OCI-LY3 (cell line): ENCODE results near the gene TRA2A.

ENCODE experiments used
- H2AFZ ChIP-seq: fragments of 200-600, 300-600 bp; shearing (Covaris generic); 2 replicates; pipeline ENCODE4 v1.6.0; 2014; ENCODE audit warnings: antibody characterized with exemption, low read depth, low read length
- H3K27ac ChIP-seq: fragments of 200-600, 300-600 bp; sonication (generic); 2 replicates; pipeline ENCODE4 v1.5.1; 2014; ENCODE audit warnings: mild to moderate bottlenecking, low read length, moderate library complexity, mixed read lengths
- H3K27me3 ChIP-seq: fragments of 200-600, 300-600 bp; sonication (generic); 2 replicates; pipeline ENCODE4 v1.6.1; 2014; ENCODE audit warnings: low read depth, low read length, mixed read lengths
- H3K36me3 ChIP-seq: fragments of 200-600, 300-600 bp; sonication (generic); replicated peaks from 2 replicates; pipeline ENCODE3; 2014; ENCODE audit warnings: low read depth, low read length, mixed read lengths
- H3K4me1 ChIP-seq: fragments of 300-600, 200-600 bp; sonication (generic); 2 replicates; pipeline ENCODE4 v1.6.1; 2014; ENCODE audit warnings: low read length, mixed read lengths
- H3K4me2 ChIP-seq: fragments of 200-600, 300-600 bp; sonication (generic); 2 replicates; pipeline ENCODE4 v1.6.1; 2014; ENCODE audit warnings: low read length, mixed read lengths
- H3K4me3 ChIP-seq: fragments of 300-600, 200-600 bp; sonication (generic); 2 replicates; pipeline ENCODE4 v1.5.1; 2014; ENCODE audit warnings: antibody characterized with exemption, mild to moderate bottlenecking, low read length, moderate library complexity
- H3K79me2 ChIP-seq: fragments of 300-600, 200-600 bp; shearing (Covaris generic); 2 replicates; pipeline ENCODE4 v1.6.1; 2014; ENCODE audit warnings: mild to moderate bottlenecking, low read length, mixed read lengths
- H3K9ac ChIP-seq: fragments of 300-600, 200-600 bp; shearing (Covaris generic); 2 replicates; pipeline ENCODE4 v1.6.0; 2014; ENCODE audit warnings: mild to moderate bottlenecking, low read length, moderate library complexity
- H3K9me3 ChIP-seq: fragments of 200-600, 300-600 bp; shearing (Covaris generic); 2 replicates; pipeline ENCODE4 v1.6.1; 2014; ENCODE audit warnings: low read length, mixed read lengths; ENCODE audit not compliant: insufficient read depth
- H4K20me1 ChIP-seq: fragments of 200-600, 300-600 bp; sonication (generic); 2 replicates; pipeline ENCODE4 v1.6.1; 2016; ENCODE audit warnings: low read length, mixed read lengths; ENCODE audit not compliant: insufficient read depth
- EZH2phosphoT487 ChIP-seq: fragments of 200-600 bp; shearing (Covaris generic); IDR thresholded peaks from 2 replicates; pipeline ENCODE4 v1.6.1; 2018; ENCODE audit warnings: antibody characterized with exemption, mixed run types, low read depth
- TF ChIP-seq, protein P1 (sequence below): fragments of 200-600, 300-600 bp; sonication (generic); IDR thresholded peaks from 2 replicates; pipeline ENCODE4 v1.5.1; 2014; ENCODE audit warnings: antibody characterized with exemption, low read length, low read depth

TRA2A gene

DNA sequence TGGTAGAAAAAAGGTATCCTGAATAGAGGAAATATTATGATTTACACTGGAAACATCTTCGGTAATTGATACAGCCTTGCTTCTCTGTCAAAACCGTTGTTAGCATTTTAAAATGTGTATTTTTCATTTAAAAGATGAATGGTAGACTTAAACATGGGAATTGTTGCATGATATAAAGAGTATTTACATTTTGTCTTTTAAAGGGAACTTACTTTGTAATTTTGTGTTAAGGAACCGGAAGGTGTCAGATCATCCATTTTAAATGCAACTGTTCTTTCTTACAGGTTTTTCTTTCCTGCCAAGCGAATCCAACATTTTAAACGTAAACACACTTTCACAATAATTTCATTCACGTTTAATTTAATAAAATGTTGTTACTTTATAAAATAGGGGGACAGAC, 59.7 kb downstream of the TRA2A start:
- peak overlapping the region; percentile 96 for H3K27ac ChIP-seq
- peaks cover 75% of the 10 kb centered on the region for H3K79me2 ChIP-seq
- peaks cover 7% of the 10 kb centered on the region for H4K20me1 ChIP-seq
- no peaks in the 10 kb centered on the region for H3K27me3 ChIP-seq
- H3K4me2 ChIP-seq, result peak overlapping the region; percentile 95
- peaks cover 5% of the 10 kb centered on the region for H3K36me3 ChIP-seq
- peak overlapping the region; percentile 93 for H3K4me3 ChIP-seq
- no peaks in the 10 kb centered on the region for H3K9me3 ChIP-seq
- peak overlapping the region; percentile 99 for H3K9ac ChIP-seq
- peaks cover 20% of the 10 kb centered on the region for H3K4me1 ChIP-seq
- TF ChIP-seq, protein P1, sequence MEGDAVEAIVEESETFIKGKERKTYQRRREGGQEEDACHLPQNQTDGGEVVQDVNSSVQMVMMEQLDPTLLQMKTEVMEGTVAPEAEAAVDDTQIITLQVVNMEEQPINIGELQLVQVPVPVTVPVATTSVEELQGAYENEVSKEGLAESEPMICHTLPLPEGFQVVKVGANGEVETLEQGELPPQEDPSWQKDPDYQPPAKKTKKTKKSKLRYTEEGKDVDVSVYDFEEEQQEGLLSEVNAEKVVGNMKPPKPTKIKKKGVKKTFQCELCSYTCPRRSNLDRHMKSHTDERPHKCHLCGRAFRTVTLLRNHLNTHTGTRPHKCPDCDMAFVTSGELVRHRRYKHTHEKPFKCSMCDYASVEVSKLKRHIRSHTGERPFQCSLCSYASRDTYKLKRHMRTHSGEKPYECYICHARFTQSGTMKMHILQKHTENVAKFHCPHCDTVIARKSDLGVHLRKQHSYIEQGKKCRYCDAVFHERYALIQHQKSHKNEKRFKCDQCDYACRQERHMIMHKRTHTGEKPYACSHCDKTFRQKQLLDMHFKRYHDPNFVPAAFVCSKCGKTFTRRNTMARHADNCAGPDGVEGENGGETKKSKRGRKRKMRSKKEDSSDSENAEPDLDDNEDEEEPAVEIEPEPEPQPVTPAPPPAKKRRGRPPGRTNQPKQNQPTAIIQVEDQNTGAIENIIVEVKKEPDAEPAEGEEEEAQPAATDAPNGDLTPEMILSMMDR, result no peak
- no peak for TF ChIP-seq EZH2phosphoT487
- H2AFZ ChIP-seq, result no peak overlapping the region

DNA sequence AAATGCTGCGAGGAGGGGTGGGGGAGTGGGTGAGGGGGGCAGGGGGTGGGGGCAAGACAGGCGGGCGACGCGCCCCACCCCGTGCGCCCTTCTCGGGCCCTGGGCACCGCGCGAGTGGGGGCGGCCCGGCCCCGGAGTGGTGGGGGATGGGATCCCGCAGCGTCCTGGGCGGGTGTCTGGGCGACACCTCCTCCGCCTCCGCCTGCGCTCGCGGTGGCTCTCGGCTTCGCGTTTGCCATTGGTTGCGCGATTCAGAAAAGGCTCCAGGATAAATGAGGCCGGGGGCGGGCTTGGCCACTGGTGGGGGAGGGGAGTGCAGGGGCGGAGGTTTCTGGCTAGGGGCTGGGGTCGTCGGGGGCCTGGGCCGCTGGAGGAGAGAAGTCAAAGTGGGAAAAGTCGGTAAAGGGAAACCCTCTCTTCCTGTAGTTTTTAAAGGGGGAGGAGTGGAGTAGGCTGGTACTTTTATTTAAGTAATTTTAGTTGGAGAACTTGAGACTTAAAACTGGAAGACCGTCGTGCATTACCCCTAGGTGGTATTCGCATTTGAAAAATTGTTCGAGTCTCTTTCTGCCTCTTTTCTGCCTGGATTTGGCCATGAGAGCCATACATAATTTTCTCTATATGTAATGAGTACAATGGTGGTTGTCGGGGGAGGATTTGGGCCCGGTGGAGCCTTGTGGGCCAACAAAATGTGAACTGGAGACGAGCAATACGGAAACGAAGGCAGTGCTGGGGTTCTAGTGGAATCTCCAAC, 60.5 kb downstream of the TRA2A start:
- peak overlapping the region; percentile 95 for H3K4me2 ChIP-seq
- H3K27ac ChIP-seq, result peak overlapping the region; percentile 96
- peak overlapping the region; percentile 93 for H3K4me3 ChIP-seq
- H3K9me3 ChIP-seq, result no peaks in the 10 kb centered on the region
- peak overlapping the region; percentile 99 for H3K9ac ChIP-seq
- H2AFZ ChIP-seq, result no peak overlapping the region
- no peak for TF ChIP-seq EZH2phosphoT487
- TF ChIP-seq, protein P1, result no peak
- H4K20me1 ChIP-seq, result peaks cover 15% of the 10 kb centered on the region
- peaks cover 78% of the 10 kb centered on the region for H3K79me2 ChIP-seq
- H3K27me3 ChIP-seq, result no peaks in the 10 kb centered on the region
- H3K36me3 ChIP-seq, result peaks cover 5% of the 10 kb centered on the region
- peaks cover 21% of the 10 kb centered on the region for H3K4me1 ChIP-seq

DNA sequence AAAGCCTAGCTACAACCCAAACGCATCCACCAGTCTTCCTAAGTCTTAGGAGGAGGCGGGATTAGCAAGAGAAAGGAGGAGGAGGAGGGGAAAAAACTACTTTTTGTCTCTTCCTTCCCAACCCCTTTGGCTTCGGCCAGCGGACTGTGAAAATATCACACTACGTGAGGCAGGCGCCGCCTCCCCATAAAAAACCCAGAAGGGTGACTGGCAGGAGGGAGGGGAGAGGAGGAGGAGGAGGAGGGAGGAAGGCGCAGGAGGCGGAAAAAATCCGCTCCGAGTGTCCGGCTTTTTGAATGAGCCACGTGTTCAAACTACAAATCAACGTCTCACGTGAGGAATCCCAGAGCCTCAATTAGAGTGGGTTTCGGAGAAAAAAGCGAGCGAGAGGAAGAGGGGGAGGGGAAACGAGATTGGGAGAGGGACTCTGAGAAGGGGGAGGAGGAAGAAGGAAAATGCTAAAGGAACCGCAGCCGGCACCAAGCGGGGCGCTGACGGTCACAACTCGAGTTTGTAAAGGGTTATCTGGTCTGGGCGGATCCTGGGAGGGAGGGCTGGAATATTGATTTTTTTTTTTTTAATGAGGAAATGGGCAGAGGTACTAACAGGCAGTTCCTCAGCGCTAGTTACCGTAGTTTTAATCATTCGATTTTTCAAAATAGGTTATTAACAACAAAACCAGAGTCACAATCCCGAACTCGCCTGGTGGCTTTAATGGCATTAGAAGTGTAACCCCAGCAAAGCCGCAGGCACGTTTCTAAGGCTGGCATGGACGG, 61.3 kb downstream of the TRA2A start, which contains the start of gene IGF2BP3:
IGF2BP3 (minus strand) TSS at position 162 of the 776 bp plus-strand sequence. CDS start 381 bp downstream, outside the sequence.
- Histone ChIP-seq H3K9ac (peak within 1 kb of the TSS; percentile 99), H2AFZ (no peak within 1 kb of the TSS), H3K27me3 (no peaks in the 10 kb centered on the region), H4K20me1 (peaks cover 22% of the 10 kb centered on the region), H3K4me3 (peak within 1 kb of the TSS; percentile 93), H3K4me2 (peak within 1 kb of the TSS; percentile 95), H3K4me1 (peaks cover 23% of the 10 kb centered on the region), H3K36me3 (peaks cover 9% of the 10 kb centered on the region), H3K79me2 (peaks cover 78% of the 10 kb centered on the region), H3K9me3 (no peaks in the 10 kb centered on the region), H3K27ac (peak within 1 kb of the TSS; percentile 96)
- TF ChIP-seq, protein P1, result no peak
- no peak for TF ChIP-seq EZH2phosphoT487

DNA sequence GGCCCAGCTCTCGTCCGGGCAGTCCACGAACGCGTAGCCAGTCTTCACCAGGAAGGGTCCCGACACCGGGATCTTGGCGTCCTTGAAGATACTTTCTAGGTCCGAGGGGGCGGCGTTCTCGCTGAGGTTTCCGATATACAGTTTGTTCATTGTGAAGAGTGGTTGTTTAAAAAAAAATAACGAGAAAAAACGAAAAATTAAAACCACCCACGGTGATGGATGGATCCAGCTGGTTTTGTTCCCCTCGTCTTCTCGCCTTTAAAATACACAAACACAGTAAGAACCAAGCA, 61.9 kb downstream of the TRA2A start:
- Histone ChIP-seq H3K27ac (peak overlapping the region; percentile 96), H3K4me2 (peak overlapping the region; percentile 92), H3K4me3 (peak overlapping the region; percentile 93), H4K20me1 (peaks cover 28% of the 10 kb centered on the region), H3K4me1 (peaks cover 29% of the 10 kb centered on the region), H2AFZ (no peak overlapping the region), H3K9ac (peak overlapping the region; percentile 99), H3K27me3 (no peaks in the 10 kb centered on the region), H3K79me2 (peaks cover 78% of the 10 kb centered on the region), H3K9me3 (no peaks in the 10 kb centered on the region), H3K36me3 (peaks cover 14% of the 10 kb centered on the region)
- TF ChIP-seq EZH2phosphoT487, result no peak
- TF ChIP-seq, protein P1, result no peak
